ENCODE measurements around the gene ARSG.
"Not testable (repeated sequence)": the region's sequence is repeated elsewhere in the genome, so short reads cannot be mapped to it uniquely, and the experiment has no call there.

The ARSG gene

DNA sequence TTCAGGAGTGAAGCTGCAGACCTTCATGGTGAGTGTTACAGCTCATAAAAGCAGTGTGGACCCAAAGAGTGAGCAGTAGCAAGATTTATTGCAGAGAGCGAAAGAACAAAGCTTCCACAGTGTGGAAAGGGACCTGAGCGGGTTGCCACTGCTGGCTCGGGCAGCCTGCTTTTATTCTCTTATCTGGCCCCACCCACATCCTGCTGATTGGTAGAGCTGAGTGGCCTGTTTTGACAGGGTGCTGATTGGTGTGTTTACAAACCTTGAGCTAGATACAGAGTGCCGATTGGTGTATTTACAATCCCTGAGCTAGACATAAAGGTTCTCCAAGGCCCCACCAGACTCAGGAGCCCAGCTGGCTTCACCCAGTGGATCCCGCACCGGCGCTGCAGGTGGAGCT, 17.2 kb downstream of the ARSG start:
- FAIRE-seq: not testable (repeated sequence)

DNA sequence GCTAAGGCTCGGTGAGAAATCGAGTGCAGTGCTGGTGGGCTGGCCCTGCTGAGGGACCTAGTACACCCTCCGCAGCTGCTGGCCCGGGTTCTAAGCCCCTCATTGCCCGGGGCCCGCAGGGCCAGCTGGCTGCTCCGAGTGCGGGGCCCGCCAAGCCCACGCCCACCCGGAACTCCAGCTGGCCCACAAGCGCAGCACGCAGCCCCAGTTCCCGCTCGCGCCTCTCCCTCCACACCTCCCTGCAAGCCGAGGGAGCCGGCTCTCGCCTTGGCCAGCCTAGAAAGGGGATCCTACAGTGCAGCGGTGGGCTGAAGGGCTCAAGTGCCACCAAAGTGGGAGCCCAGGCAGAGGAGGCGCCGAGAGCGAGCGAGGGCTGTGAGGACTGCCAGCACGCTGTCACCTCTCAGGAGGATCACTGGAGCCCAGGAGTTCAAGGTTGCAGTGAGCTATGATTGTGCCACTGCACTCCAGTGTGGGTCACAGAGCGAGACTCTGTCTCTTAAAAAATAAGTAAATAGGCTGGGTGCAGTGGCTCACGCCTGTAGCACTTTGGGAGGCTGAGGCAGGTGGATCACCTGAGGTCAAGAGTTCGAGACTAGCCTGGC, 17.9 kb downstream of the ARSG start:
- not testable (repeated sequence) for FAIRE-seq

- FAIRE-seq: no peak
Observed at GRCh38 chr17:68310152-68310551, 18.9 kb downstream of the ARSG start.

DNA sequence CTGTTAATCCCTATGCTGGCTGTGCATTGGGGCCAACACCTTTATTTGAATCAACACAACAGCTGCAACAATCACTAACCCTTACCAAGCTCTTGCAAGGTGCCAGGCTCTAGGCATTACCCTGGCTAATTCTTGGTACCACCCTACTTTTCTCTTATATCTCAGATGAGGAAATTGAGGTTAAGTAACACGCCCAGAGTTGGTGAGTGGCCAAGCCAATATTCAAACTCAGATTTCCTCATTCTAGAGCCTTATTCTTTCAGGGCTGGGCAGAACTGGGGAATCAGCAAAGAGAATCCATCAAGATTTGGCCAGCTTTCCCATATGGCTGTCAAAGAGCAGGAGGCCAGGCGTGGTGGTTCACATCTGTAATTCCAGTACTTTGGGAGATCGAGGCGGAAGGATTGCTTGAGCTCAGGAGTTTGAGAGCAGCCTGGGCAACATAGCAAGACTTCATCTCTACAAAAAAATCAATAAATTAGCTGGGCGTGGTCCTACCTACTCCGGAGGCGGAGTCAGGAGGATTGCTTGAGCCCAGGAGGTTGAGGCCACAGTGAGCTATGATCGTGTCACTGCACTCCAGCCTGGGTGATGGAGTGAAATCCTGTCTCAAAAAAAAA, 23.7 kb downstream of the ARSG start:
- FAIRE-seq: no peak

DNA sequence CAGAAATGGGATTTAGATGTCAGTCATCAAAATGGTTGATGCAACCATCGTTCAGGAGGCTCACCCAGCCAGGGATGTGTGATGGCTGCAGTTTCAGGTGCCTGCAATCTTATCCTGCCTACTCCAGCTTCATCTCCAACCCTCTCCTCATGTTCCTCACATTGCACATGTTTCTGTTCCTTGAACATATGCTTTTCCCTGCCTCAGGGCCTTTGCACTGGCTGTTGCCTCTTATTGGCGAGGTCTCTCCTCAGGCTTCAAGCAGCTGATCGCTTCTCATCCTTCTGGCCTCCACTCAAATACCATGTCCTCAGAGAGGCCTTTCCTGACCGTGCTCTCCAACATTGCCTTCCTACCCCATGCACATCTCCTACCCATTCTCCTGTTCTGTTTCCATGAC, 24.6 kb downstream of the ARSG start:
- no peak for FAIRE-seq

DNA sequence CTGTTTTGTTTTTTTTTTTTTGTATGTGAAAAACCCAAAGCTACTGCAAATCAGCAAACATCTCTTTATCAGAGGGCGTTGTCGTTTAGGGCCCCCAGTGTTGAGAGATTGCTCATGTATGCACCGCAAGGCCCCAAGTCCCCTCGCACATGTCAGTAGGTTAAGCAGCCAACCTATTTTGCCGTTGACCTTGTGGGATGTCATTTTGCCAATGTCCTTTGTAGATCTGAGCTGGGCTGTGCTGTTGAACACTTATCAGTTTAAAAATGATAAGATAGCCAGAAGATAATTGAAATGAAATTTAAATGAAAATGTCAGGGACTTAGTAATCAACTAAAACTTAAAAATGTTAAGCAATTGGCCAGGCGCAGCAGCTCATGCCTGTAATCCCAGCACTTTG, 26.2 kb downstream of the ARSG start:
- no peak for FAIRE-seq

DNA sequence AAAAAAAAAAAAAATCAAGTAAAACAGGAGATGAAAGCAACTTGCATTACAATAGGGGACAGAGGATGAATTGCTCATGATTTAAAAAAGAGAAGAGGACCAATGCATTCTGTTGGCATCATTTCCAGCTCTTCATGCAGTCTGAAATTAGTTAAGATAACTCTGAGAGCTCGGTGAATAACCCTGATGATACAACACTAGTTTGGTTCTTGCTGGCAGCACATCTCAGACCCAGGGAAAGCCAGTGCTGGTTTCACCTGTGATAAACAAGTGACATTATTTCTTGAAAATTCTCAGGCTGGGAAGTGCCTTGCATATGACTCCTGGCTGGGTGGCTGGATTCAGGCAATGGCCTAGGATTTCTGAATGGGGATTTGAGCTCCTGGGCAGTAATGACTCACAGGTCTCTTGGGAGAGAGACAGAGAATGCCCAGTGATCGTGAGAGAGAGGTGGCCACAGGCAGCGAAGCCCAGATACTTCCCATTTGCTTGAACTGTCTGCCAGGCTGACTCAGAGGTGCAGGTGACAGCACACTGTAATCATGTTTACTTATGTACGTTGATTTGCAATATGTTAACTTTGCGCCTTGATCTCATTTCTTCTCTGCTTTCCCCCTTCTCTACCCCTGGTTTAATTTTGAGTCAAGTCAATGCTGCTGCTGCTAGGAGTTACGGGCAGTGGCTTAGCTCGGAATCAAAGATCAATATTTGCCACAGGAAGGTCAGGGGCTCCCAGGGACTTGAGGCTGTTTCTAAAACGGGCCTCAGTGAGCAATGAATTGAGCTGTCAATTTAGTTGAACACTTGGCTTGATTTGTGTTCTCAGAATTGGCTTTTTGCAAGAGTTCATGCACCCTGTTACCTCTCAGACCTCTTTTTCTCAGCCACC, 27.1 kb downstream of the ARSG start:
- FAIRE-seq: no peak

DNA sequence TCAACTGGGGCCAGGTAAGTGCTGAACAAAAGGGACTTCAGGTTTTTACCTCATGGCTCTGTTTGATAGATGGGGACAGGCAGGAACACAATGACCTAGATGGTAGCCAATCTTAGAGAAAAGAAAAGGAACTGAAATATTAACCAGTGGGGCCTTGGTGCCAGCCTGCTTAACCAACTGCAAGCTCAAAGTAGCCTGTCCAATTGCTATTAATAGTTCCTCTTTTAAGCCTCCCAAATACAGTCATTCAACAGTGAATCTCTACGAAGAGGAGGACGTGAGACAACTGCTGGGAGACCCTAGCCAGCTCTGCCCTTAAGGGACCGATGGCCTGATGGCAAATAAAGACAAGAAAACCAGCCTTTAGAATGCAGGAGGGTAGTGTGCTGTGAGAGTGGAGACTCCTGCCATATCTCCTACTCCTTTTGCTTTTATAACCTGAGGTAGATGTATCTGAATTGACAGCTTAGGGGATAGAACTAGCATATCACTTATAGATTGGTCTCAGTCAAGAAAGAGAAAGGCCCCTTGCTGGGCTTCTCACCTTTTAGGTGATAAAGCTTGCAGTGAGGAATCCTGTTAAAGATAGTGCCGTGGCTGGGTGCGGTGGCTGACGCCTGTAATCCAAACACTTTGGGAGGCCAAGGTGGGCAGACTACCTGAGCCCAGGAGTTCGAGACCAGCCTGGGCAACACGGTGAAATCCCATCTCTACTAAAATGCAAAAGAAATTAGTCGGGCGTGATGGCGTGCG, 28.3 kb downstream of the ARSG start:
- no peak for FAIRE-seq

DNA sequence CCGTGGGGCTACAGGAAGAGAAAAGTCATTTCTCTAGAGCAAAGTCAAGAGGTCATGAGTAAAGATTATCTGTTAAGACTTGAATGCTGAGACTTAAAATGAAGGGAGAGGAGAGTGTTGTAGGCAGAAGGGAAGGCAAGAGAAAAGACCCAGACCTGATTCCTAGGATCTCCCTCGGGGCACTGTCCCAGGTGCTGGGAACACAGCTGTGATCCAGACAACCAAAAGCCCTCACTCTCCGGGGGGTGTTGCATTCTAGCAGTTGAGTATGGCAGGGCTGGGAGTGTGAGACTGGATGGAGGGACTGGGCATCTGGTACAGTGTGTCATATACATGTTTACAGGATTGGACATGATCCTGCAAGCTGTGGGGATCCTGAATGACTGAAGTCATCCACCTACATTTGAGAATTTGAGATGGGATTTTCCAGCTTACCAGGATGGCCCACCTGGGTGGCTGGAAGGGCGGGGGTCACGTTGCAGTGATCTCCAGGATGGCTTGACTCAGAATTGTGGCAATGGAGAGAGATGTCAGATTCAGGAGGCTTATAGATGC, 29.1 kb downstream of the ARSG start:
- no peak for FAIRE-seq

GRCh38 chr17:68320943-68321555, 29.8 kb downstream of the ARSG start:
- FAIRE-seq: no peak

- FAIRE-seq: no peak
Observed at GRCh38 chr17:68321556-68321954, 30.3 kb downstream of the ARSG start.

- FAIRE-seq: no peak
Observed at GRCh38 chr17:68322630-68323029, 31.3 kb downstream of the ARSG start.

DNA sequence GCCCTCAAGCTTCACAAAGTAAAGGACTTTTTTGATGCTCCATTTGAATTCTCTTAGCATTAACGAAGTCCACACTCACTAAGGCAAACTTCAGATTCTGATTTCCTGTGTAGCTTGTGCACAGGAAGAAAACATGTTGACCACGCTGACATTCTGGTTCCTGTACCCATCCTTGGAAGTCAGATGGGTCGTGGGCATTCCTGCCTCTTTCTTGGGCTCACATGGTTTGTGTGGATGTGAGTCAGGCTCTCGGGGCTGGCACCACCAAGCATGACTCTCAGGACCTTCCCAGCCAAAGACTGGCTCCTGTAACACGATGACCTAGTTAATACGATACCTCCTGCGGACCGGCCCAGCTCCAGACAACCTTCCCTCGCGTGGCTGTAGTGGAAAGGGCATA, 32.8 kb downstream of the ARSG start:
- FAIRE-seq: no peak

GRCh38 chr17:68324654-68325336, 33.5 kb downstream of the ARSG start:
- no peak for FAIRE-seq

GRCh38 chr17:68325961-68326360, 34.7 kb downstream of the ARSG start:
- FAIRE-seq: no peak

DNA sequence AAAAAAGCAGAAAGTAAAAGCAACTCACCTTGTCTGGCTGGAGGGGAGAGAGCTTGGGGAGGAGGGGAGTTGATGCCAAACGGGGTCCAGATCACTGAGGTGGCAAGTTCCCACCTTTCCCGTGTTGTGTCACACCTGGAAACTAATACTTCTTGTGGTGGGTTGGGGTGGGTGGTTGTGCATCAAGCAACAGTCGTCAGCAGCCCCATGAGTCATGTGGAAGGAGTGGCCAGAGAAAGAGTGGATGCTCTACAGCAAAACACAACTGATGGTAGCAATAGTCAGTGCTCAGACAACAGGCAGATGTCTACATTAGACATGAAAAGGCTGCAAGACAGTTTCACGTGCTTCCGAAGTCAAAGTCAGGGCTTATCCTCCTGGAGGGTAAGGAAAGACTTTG, 35.4 kb downstream of the ARSG start:
- FAIRE-seq: no peak

DNA sequence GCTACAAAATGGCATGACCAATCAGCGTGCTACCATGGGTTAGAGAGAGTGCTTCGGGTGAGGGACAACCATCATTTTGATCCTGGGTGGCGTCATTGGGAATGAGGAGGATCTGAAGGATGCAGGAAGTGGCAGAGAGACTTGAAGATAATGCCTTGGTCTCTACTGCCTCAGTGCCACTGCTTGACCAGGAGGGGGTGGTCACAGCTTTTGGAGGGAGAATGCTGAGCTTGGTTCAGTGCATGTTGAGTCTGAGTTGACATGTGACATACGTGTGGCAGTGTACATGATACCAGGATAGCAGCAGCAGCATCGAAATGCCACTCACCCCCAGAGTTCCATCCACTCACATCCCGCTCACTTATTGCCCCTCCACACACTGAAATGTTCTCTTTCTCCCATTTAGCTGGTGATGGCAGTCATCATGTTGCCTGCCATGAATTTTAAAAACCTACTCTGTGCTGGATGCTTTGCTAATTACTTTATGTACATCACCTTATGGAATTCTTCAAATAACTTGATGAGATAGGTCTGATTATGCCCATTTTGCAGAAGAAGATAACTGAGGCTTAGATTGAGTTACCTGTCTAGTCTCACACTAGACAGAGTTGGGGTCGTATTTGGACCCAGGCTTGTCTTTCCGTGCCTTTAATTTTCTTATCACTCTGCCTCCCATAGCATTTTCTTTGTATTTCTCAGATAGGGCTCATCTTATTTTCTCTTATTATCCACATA, 36.7 kb downstream of the ARSG start:
- no peak for FAIRE-seq

- FAIRE-seq: no peak
Observed at GRCh38 chr17:68328676-68329075, 37.4 kb downstream of the ARSG start.

DNA sequence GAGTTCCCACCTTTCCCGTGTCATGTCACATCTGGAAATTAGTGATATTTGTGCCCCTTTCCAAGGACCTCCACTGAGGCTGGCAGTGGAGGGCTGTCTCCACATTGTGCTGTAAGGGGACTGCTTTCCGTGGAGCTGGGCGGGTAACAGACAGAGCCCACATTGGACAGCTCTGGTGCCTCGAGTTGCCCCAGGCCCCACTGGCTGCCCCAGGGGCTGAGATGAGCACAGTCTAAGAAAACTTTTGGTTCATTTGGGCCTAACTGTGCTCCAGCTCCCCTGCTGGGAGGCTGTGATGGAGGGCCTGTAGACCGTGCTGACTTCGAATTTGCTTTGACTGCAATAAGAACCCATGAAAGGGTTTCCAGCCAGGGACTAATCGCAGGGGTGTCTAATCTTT, 38.0 kb downstream of the ARSG start:
- no peak for FAIRE-seq

DNA sequence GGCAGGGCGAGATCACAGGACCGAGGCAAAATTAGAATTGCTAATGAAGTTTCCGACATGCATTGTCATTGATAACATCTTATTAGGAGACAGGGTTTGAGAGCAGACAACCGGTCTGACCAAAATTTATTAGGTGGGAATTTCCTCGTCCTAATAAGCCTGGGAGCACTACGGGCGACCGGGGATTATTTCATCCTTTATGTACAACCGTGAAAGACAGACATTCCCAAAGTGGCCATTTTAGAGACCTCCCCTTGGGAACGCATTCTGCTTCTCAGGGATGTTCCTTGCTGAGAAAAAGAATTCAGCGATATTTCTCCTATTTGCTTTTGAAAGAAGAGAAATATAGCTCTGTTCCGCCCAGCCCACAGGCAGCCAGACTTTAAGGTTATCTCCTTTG, 40.6 kb downstream of the ARSG start:
- not testable (repeated sequence) for FAIRE-seq

DNA sequence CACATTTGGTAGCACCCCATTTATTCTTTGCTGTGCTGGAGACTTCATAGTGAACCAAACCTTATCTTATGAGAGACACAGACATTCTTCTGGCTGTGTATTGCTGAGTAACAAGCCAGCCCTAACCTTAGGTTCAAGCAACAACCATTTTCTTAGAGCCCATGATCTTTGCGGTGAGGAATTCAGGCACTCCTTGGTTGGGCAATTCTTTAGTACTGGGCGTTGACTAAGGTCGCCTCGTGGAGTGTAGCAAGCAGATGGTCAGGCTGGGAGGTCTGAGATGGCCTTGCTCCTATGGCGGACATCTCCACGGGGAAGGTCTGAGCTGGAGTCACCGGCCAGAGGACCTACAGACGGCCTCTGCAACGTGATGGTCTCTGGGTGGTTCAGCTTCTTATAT, 43.1 kb downstream of the ARSG start:
- FAIRE-seq: no peak
